ENCODE data around the gene PUSL1.

PUSL1 gene, protein sequence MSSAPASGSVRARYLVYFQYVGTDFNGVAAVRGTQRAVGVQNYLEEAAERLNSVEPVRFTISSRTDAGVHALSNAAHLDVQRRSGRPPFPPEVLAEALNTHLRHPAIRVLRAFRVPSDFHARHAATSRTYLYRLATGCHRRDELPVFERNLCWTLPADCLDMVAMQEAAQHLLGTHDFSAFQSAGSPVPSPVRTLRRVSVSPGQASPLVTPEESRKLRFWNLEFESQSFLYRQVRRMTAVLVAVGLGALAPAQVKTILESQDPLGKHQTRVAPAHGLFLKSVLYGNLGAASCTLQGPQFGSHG

GRCh38 chr1:1307923-1308755 lies at the start of gene PUSL1, which contains the start of gene ACAP3:
Gene PUSL1 (plus strand): TSS chr1:1308597. CDS start chr1:1308644, 47 bp downstream.
Gene ACAP3 (minus strand): TSS chr1:1307930. CDS start chr1:1307815, 115 bp downstream.
- peak; percentile 89 for DNase-seq (ENCODE audit: low read depth)

GRCh38 chr1:1259119-1259488 lies 49.3 kb upstream of the PUSL1 start:
- DNase-seq (ENCODE audit: low read depth), result no peak

DNA sequence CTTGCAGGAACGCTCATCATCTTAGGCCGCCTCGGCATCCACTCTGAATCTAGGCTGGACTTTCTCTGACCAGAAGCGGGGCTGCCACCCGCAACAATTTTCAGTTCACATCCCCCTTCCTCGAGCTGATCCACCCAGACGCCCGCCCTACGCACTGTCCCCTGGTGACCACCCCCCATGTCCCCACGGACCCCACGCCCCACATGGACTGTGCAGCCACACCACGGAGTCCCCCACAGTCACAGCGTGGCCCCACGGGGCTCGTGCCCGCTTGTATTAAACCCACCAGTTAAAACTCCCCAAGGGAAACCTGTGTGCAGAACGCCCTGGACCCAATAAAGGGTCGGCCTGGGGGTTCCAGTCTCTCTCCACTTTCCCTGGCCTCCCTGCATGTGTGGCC lies 48.9 kb upstream of the PUSL1 start:
- no peak for DNase-seq (ENCODE audit: low read depth)

GRCh38 chr1:1259951-1260600 lies 48.3 kb upstream of the PUSL1 start:
- DNase-seq (ENCODE audit: low read depth), result peak; percentile 49

DNA sequence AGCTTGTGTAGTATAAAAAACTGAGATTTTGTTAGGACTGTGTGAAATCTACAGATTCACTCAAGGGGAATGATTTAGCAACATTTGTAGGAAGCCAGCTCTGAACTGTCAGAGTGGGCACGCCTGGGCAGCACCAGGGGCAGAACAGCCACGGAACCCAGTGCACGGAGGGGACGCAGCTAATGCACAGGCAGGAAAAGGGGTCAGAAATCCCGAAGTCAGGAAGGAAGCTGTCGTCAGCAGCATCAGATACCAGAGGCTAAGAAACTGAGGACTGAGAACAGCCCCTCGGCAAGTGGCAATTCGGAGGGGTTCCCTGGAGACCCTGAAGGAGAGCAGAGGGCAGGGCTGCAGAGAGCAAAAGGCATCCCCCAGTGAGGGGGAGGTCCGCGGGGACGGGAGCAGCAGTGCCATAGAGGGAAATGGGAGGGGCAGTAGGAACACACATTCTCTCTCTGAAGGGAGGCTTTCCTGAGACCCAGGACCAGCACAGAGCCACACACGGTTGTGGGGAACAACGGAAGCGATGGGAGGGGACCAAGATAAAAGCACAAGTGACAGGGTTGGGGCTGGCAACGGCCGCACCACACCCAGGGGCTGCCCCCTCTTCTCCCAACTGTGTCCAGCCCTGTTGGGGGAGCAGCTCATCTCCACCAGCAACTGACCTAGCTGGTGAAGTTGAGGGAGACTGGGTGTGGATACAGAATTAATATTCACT lies 47.4 kb upstream of the PUSL1 start:
- DNase-seq (ENCODE audit: low read depth), result peak; percentile 77

- DNase-seq (ENCODE audit: low read depth), result no peak
Observed at GRCh38 chr1:1262071-1262470, 46.3 kb upstream of the PUSL1 start.

GRCh38 chr1:1262758-1263157 lies 45.6 kb upstream of the PUSL1 start:
- DNase-seq (ENCODE audit: low read depth), result no peak

DNA sequence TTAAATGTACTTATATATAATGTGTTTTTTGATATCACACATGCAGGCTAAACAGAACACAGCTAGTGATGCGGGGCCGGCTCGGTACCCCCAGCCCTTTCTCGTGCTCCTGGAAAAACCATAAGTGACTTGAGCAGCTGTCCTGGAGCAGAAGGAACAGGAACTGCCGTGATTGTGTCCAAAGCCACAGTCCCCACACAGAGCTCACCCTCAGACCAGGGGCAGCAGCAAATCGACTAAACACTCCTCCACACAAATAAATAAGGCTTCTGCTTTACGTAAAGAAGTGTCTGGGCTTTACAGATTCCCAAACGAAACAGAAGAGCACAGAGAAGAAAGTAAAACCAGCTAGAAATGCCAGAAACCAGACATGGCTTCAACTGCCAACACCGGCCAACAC lies 44.4 kb upstream of the PUSL1 start:
- DNase-seq (ENCODE audit: low read depth), result no peak

DNA sequence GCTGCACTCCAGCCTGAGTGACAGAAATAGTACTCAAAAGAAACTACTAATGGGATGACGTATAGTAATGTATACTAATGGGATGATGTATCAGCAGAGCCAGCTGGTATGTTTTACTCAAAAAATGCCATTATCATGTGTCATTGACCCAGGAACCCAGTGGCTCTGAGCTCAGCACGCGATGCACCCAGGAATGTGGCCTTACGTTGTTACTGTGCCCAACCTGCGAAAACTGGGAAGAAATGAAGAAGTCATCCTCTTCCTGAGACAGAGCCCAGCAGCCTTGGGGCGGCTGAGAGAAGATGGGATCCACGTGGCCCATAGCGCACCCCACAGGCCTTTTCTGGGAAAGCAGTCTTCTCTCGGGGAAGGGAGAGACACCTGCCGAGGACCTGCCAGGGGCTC lies 43.5 kb upstream of the PUSL1 start:
- no peak for DNase-seq (ENCODE audit: low read depth)

DNA sequence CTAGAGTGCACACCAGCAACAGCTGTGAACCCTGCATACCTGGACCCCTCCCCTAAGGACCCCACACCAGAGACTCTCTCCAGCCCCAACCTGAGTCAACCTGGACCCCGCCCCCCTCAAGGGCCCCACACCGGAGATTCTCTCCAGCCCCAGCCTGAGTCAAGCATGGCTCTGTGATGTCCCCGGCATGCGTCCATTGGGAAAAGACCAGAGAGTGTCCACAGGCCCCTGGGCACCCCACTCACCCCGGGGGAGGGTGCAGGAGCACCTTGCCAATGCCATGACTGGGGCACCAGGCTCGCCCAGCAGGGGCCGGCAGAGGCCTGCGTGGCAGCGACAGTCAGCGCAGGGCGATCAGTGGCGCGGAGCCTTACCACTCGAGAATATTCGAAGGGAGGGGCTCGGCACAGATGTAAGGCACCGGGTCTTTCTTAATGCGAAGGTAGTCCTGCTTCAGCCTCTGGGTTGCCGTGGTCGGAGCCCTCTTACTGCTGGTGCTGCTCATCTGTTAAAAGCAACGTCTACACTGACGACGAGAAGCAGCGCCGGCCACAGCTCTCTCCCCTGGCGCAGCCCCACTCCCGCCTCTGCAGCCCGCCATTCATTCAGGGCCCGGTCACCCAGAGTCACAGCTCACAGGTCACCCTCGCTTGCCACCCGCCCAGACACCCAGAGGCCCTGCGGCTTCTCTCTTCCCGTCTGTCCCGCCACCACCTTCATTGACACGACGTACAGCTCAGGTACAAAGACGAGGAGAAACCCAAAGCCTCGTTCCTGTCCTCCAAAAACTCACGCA lies 40.7 kb upstream of the PUSL1 start:
- no peak for DNase-seq (ENCODE audit: low read depth)

- no peak for DNase-seq (ENCODE audit: low read depth)
Observed at GRCh38 chr1:1268284-1268682, 40.1 kb upstream of the PUSL1 start.

GRCh38 chr1:1270813-1271212 lies 37.6 kb upstream of the PUSL1 start:
- DNase-seq (ENCODE audit: low read depth), result no peak

DNA sequence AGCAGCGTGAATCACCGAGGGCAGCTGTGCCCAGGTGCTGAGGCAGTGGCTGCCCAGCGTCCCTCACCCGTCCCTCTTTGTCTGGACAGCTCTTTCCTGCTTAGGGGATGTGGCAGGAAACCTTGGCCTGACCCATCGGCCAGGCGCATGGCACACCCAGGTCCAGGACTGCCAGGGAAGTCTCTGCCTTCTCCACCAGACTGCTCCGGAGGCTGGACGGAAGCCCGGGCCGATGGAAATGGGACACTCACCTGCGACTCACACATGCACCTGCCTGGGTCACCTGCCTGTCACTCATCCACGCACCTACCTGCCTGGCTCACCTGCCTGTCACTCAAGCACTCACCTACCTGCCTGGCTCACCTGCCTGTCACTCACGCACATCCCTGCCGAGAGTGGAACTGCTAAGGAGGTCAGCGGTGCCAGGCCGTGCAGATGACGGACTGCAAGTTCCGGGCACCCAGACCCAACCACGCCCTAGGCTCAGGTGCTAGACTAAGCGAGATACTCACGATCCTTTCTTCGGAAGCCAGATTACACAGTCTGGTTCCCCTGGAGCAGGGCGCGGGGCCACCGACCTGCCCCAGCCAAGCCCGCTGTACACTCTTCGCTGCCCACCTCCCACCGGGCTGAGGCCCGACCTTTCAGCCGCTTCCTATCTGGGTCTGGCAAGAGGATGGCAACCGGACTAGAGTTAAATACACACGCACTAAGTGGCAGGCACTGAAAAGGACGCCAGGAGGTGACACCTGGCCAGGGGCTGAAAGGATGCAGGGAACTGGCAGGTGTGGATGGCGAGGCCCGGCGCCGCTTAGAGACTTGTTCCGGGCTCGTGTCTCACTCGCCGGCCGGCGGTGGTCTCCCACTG lies 35.8 kb upstream of the PUSL1 start:
- no peak for DNase-seq (ENCODE audit: low read depth)

- DNase-seq (ENCODE audit: low read depth), result no peak
Observed at GRCh38 chr1:1273209-1273511, 35.2 kb upstream of the PUSL1 start.

- peak; percentile 92 for DNase-seq (ENCODE audit: low read depth)
Observed at GRCh38 chr1:1273512-1274298, 34.7 kb upstream of the PUSL1 start, which contains the start of gene UBE2J2. Gene UBE2J2 (minus strand): TSS chr1:1273854. CDS start chr1:1267992, 5,862 bp downstream.

DNA sequence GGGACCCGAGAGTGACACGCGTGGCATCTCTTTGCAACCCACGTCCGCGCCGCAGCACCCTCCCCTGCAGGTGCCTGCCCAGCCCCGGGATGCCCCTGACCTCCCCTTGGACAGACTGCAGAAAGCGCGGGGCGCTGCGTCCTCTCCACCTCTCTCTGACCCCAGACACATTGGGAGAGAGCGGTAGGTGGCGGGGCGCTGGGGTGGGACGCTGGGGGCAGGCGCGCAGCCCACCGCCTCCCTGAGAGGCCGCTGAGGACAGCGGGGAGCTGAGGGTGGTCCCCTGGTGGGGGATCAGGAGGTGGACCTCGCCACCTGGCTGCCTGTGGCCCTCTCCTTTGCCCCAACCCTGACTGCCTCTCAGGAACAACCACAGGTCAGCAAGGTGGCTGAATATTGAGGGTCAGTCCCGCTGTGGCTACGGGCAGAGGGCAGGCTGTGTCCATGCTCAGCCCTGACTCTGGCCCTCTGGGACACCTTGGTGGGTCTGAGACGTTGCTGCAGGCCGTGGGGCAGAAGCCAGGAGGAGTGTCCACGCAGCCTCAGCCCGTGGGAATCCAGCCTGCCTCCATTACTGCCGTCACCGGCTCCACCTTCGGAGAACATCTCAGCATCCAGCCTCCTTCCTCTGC lies 34.0 kb upstream of the PUSL1 start:
- no peak for DNase-seq (ENCODE audit: low read depth)

DNA sequence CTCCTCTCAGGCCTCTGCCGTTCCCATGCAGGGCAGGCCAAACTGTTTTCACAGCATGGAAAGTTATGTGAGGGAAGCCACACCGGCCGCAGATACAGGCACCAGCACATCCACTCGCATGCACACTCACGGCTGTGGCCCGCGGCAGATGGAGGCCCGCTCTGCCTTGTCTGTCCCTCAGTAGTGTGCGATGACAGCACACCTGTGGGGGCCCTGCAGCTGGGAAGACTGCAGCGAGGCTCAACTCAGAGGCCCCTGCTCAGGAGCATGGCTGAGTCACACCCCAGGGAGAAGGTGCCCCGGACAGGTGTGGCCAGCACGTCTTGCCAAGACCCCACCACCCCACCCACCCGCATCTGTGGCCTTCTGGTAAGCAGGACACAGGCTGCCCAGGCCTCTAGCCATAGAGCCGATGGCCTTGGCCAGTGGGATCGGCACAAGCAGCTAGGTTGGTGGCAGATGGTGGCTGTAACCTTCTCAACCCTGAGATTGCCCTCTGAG lies 33.4 kb upstream of the PUSL1 start:
- DNase-seq (ENCODE audit: low read depth), result no peak

DNA sequence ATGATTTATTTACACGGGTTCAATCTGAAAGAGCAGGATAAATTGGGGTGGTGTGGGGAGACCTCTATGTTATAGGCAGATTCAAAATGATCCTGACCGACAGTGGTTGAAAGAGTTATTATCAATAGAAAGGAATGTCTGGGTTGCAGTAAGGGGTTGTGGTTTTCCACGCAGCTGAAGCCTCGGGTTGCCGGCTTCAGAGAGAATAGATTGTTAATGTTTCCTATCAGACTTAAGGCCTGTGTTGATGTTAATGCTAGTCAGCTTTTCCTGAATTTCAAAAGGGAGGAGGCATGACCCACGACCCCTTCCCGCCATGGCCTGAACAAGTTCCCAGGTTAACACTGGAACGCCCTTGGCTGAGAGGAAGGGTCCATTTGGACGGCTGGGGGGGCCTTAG lies 32.6 kb upstream of the PUSL1 start:
- no peak for DNase-seq (ENCODE audit: low read depth)

DNA sequence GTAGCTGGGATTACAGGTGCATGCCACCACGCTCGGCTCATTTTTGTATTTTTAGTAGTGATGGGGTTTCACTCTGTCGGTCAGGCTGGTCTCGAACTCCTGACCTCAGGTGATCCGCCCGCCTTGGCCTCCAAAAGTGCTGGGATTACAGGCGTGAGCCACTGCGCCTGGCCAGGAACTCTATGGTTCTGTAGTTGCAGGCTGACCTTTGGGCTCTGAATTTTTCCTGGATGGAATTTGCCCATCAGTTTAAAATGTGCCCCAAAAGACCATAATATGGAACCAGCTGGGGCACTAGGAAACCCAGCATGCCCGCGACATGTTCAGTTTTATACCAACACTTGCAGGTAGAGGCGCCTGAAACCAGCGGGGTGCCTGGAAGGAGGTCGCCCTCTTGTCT lies 29.8 kb upstream of the PUSL1 start:
- no peak for DNase-seq (ENCODE audit: low read depth)

All from CMK (cell line).